CD4-positive, alpha-beta T cell treated with Interferon alpha-2 for 1 hour (primary cell): ENCODE data around the gene SNCG.
"Not testable (repeated sequence)": the region's sequence is repeated elsewhere in the genome, so short reads cannot be mapped to it uniquely, and the experiment has no call there.

Source experiments
- DNase-seq, 2 donors: peaks; one replicate each; pipeline ENCODE4 v3.0.0-alpha.2; 2020 to 2022

SNCG gene

GRCh38 chr10:86979977-86980448 is 21.6 kb downstream of the SNCG start:
- DNase-seq: no peak

DNA sequence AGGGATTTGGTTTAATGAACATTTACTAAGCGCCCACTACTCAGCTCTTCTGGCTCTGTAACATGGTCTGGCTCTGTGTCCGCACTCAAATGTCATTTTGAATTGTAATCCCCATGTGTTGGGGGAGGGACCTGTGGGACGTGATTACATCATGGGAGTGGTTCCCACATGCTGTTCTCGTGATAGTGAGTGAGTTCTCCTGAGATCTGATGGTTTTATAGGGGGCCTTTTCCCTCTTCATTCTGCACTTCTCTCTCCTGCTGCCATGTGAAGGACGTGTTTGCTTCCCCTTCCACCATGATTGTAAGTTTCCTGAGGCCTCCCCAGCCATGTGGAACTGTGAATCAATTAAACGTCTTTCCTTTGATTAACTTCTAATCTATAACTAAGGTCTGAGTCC is 22.6 kb downstream of the SNCG start:
- DNase-seq: not testable (repeated sequence)

GRCh38 chr10:86981716-86982115 is 23.3 kb downstream of the SNCG start:
- no peak for DNase-seq

- not testable (repeated sequence) for DNase-seq
Measured at GRCh38 chr10:86984498-86984897, 26.1 kb downstream of the SNCG start.

GRCh38 chr10:86988520-86988919 is 30.1 kb downstream of the SNCG start:
- no peak for DNase-seq

- not testable (repeated sequence) for DNase-seq
Measured at GRCh38 chr10:86991362-86991761, 33.0 kb downstream of the SNCG start.

DNA sequence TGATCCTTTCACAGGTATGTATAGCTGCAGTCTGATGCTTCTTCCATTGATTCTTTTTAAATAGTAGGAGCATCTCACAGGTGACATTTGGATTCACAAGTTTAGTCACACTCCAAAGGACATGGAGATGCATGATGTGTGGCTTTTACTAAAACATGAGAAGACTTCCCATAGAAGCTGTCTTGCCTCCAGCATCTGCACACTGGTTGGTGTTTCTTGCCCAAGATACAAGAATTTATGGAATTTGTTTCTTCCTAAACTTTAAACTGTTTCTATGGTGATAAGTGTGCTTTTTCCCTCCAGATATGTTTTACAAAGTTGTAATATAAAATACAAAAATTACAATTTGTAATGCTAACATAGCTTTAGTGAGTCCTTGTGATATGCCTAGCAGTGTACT is 34.1 kb downstream of the SNCG start:
- DNase-seq: no peak

DNA sequence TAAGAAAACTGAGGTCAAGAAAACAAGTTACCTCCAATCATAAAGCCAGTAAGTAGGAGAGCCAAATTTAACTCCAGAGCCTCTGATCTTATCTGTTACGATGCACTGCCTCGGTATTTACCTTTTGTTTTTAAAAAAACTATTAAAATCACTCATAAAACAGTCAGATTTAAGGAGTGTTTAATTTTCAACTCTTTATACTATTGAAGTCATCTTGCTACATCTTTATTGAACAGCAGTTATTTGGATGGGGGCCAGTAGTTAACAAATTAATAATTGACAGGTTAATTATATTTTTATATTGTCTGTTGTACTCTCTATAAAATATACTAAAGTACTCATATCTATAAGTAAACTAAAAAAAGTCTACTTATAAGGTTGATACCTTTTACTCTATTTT is 34.5 kb downstream of the SNCG start:
- no peak for DNase-seq

DNA sequence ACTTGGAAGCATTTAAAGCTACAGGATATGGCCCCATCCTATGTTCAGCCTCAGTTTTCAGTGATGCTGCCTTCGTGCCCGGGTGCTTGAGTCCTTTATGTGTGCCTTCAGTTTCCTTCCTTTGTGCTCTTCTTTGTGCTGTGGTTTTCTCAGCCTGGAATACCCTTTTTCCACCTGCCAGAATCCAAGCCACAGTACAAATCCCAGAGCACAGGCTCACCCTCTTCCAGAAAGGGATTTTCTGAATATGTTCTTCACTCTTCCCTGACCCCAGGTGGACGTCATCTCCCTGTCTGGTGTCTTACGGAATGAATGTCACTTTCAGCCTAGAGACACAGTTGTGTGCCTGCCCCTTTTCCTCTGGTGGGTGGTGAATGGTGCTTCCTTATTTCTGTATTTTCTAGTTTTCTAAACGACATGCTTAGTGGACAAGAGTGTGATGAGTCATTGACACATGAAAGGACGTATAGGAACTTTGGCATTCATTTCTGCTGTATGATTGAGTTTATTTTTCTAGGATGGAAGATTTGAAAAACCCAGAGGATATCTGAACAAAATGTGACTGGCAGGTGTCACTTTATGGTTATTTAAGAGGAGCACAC is 41.5 kb downstream of the SNCG start:
- DNase-seq: not testable (repeated sequence)

DNA sequence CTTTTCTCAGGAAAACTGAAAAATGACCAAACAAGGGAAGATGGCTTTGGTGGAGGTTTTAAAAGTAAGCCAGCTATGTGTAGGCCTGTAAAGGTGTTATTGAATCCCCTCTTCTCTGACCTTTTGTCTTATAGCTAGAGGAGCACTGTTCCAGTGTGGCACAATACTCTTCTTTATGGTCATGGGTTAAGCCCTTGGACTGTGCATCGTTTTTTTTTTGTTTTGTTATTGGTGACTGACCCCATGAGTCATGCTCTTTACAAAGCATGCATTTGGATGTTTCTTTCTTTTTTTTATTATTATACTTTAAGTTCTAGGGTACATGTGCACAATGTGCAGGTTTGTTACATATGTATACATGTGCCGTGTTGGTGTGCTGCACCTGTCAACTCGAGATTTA is 42.1 kb downstream of the SNCG start:
- DNase-seq: no peak

- not testable (repeated sequence) for DNase-seq
Measured at GRCh38 chr10:87007124-87007523, 48.7 kb downstream of the SNCG start.

- DNase-seq: not testable (repeated sequence)
Measured at GRCh38 chr10:87007674-87008073, 49.3 kb downstream of the SNCG start.

DNA sequence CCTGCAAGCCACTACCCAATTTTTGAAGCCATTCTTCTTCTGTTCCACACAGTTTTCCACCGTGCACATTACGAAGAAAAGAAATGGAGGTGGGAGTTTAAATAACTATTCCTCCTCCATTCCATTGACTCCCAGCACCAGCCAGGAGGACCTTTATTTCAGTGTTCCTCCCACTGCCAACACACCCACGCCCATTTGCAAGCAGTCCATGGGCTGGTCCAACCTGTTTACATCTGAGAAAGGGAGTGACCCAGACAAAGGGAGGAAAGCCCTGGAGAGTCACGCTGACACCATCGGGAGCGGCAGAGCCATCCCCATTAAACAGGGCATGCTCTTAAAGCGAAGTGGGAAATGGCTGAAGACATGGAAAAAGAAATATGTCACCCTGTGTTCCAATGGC is 49.9 kb downstream of the SNCG start:
- not testable (repeated sequence) for DNase-seq

DNA sequence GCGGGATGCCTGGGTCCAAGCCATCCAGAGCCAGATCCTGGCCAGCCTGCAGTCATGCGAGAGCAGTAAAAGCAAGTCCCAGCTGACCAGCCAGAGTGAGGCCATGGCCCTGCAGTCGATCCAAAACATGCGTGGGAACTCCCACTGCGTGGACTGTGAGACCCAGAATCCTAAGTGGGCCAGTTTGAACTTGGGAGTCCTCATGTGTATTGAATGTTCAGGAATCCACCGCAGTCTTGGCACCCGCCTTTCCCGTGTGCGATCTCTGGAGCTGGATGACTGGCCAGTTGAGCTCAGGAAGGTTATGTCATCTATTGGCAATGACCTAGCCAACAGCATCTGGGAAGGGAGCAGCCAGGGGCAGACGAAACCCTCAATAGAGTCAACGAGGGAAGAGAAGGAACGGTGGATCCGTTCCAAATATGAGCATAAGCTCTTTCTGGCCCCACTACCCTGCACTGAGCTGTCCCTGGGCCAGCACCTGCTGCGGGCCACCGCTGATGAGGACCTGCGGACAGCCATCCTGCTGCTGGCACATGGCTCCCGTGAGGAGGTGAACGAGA is 50.8 kb downstream of the SNCG start:
- DNase-seq: not testable (repeated sequence)
